HepG2 (cell line): Measurements from ENCODE around the gene RBM6. TPM values are rescaled to one million over a fixed set of nuclear protein-coding genes. Genes with fewer than 3 reads are reported as not detected.

ENCODE experiments used
- AHDC1 ChIP-seq: sonication (generic); formaldehyde crosslinking; IDR thresholded peaks from 2 replicates; pipeline ENCODE4 v1.5.1; 2020; ENCODE audit warnings: mild to moderate bottlenecking, missing genetic modification reagents, borderline replicate concordance
- CENPX ChIP-seq: sonication (generic); formaldehyde crosslinking; IDR thresholded peaks from 2 replicates; pipeline ENCODE4 v1.9.0; 2021; ENCODE audit warnings: mild to moderate bottlenecking, missing genetic modification reagents, moderate library complexity
- GZF1 ChIP-seq: sonication (generic); formaldehyde crosslinking; IDR thresholded peaks from 2 replicates; pipeline ENCODE4 v1.5.1; 2020; ENCODE audit warnings: mild to moderate bottlenecking, missing genetic modification reagents
- RARG ChIP-seq: sonication (generic); formaldehyde crosslinking; IDR thresholded peaks from 2 replicates; pipeline ENCODE4 v1.4.0; 2020; ENCODE audit warnings: low read depth, mild to moderate bottlenecking, missing genetic modification reagents
- ZNF18 ChIP-seq: sonication (generic); formaldehyde crosslinking; IDR thresholded peaks from 2 replicates; pipeline ENCODE4 v1.8.0; 2022; ENCODE audit warnings: mild to moderate bottlenecking, missing genetic modification reagents; ENCODE audit not compliant: insufficient replicate concordance
- ZNF367 ChIP-seq: sonication (generic); formaldehyde crosslinking; IDR thresholded peaks from 2 replicates; pipeline ENCODE4 v1.4.0; 2020; ENCODE audit warnings: missing genetic modification reagents, borderline replicate concordance
- ZNF513 ChIP-seq: sonication (generic); formaldehyde crosslinking; conservative IDR thresholded peaks from 2 replicates; pipeline ENCODE4 v1.5.0; 2020; ENCODE audit warnings: missing genetic modification reagents
- ZNF678 ChIP-seq: sonication (generic); formaldehyde crosslinking; IDR thresholded peaks from 2 replicates; pipeline ENCODE4 v1.4.0; 2020; ENCODE audit warnings: mild to moderate bottlenecking, missing genetic modification reagents
- polyA plus RNA-seq, 8 experiments: library from polyadenylated mRNA; depleted of rRNA in 3 of 8; stranded (reverse) in 7 of 8; unstranded in 1 of 8; fragments of >200 nt; fragmentation: Illumina TruSeq in 4 of 8; extraction: Trizol in 4 of 8; gene quantifications; 2 replicates each; pipeline versions ENCODE4 v1.2.1 to v1.2.3, GENCODE V29; 2011 to 2016; ENCODE audit warnings: low read depth in 4 of 8, missing spikeins in 1 of 8, mixed read lengths in 1 of 8; ENCODE audit not compliant: insufficient read depth in 1 of 8
- total RNA-seq, 5 experiments: library from RNA; depleted of rRNA; stranded (reverse); fragments of >200 nt; fragmentation: Illumina TruSeq; extraction: Trizol; gene quantifications; 2 replicates each; pipeline ENCODE4 v1.2.3, GENCODE V29; 2016; ENCODE audit warnings: low read depth in 1 of 5
- TF ChIP-seq, protein P1 (sequence below): sonication (generic); formaldehyde crosslinking; IDR thresholded peaks from 2 replicates; pipeline ENCODE4 v1.4.0; 2020; ENCODE audit warnings: mild to moderate bottlenecking, missing genetic modification reagents, borderline replicate concordance
- TF ChIP-seq, protein P2 (sequence below): sonication (generic); formaldehyde crosslinking; IDR thresholded peaks from 2 replicates; pipeline ENCODE4 v1.8.0; 2022; ENCODE audit warnings: missing genetic modification reagents, mild to moderate bottlenecking, inconsistent platforms, borderline replicate concordance
- TF ChIP-seq, protein P3 (sequence below): IDR thresholded peaks from 2 replicates; pipeline ENCODE4 v1.6.1; 2012; ENCODE audit warnings: inconsistent platforms

RBM6 gene
- total and polyA plus RNA-seq, 2 of the 13 experiments (the other 11 are each of a cell fraction or from before 2014, with no cell fraction given): 72.7 to 86.1 TPM

- TF ChIP-seq, protein P1, sequence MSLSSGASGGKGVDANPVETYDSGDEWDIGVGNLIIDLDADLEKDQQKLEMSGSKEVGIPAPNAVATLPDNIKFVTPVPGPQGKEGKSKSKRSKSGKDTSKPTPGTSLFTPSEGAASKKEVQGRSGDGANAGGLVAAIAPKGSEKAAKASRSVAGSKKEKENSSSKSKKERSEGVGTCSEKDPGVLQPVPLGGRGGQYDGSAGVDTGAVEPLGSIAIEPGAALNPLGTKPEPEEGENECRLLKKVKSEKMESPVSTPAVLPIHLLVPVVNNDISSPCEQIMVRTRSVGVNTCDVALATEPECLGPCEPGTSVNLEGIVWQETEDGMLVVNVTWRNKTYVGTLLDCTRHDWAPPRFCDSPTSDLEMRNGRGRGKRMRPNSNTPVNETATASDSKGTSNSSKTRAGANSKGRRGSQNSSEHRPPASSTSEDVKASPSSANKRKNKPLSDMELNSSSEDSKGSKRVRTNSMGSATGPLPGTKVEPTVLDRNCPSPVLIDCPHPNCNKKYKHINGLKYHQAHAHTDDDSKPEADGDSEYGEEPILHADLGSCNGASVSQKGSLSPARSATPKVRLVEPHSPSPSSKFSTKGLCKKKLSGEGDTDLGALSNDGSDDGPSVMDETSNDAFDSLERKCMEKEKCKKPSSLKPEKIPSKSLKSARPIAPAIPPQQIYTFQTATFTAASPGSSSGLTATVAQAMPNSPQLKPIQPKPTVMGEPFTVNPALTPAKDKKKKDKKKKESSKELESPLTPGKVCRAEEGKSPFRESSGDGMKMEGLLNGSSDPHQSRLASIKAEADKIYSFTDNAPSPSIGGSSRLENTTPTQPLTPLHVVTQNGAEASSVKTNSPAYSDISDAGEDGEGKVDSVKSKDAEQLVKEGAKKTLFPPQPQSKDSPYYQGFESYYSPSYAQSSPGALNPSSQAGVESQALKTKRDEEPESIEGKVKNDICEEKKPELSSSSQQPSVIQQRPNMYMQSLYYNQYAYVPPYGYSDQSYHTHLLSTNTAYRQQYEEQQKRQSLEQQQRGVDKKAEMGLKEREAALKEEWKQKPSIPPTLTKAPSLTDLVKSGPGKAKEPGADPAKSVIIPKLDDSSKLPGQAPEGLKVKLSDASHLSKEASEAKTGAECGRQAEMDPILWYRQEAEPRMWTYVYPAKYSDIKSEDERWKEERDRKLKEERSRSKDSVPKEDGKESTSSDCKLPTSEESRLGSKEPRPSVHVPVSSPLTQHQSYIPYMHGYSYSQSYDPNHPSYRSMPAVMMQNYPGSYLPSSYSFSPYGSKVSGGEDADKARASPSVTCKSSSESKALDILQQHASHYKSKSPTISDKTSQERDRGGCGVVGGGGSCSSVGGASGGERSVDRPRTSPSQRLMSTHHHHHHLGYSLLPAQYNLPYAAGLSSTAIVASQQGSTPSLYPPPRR (CRISPR knock-in tag): no peak; the same call in 1 of the 2 replicates
- TF ChIP-seq ZNF367 (0 out of 2 replicates have a peak, but pooled peaks have one; percentile 52), ZNF513 (CRISPR knock-in tag) (0 out of 2 replicates have a peak, but pooled peaks have one; percentile 27), RARG (no peak), CENPX (CRISPR knock-in tag) (no peak), ZNF678 (CRISPR knock-in tag) (no peak), ZNF18 (CRISPR knock-in tag) (peak; percentile 65), AHDC1 (CRISPR knock-in tag) (0 out of 2 replicates have a peak, but pooled peaks have one; percentile 40), GZF1 (CRISPR knock-in tag) (no peak)
- TF ChIP-seq, protein P2, sequence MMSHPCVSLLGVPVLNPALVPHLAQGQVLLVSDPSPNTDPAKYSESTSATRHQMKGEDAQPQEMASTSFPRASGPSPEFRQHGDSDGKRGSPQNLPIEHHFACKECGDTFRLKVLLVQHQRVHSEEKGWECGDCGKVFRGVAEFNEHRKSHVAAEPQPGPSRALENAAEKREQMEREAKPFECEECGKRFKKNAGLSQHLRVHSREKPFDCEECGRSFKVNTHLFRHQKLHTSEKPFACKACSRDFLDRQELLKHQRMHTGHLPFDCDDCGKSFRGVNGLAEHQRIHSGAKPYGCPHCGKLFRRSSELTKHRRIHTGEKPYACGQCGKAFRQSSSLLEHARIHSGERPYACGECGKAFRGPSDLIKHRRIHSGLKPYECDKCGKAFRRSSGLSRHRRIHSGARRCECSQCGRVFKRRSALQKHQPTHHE: no peak; the same call in 1 of the 2 replicates
- TF ChIP-seq, protein P3, sequence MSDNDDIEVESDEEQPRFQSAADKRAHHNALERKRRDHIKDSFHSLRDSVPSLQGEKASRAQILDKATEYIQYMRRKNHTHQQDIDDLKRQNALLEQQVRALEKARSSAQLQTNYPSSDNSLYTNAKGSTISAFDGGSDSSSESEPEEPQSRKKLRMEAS: peak; percentile 64
These were observed at the start of gene RBM6 (continued) for GRCh38 chr3:49939858-49940666.
